ENCODE results near the gene PTPRU.

GRCh38 chr1:29256394-29256793, 20.1 kb downstream of the PTPRU start:
- TF ChIP-seq PATZ1 (CRISPR knock-in tag; IDR thresholded peaks at IDR 0.05; ENCODE audit: borderline replicate concordance) (no peak), RARB (CRISPR knock-in tag; IDR thresholded peaks at IDR 0.05) (no peak), OSR1 (CRISPR knock-in tag; IDR thresholded peaks at IDR 0.05) (no peak), TSHZ2 (CRISPR knock-in tag; IDR thresholded peaks at IDR 0.05) (no peak), ZFP3 (CRISPR knock-in tag; IDR thresholded peaks at IDR 0.05) (no peak), ESRRG (CRISPR knock-in tag; IDR thresholded peaks at IDR 0.05) (no peak)

All from SK-N-SH treated with all-trans-retinoic acid at 6 μM for 48 hours (cell line).